OCI-LY1 (cell line): ENCODE measurements around the gene TRUB1.

Experiments used
- H2AFZ ChIP-seq: fragments of 200-600 bp; sonication (generic), shearing (Covaris generic); 2 replicates; pipeline ENCODE4 v1.6.0; 2014; ENCODE audit warnings: antibody characterized with exemption, mild to moderate bottlenecking, low read length
- H3F3A ChIP-seq: fragments of 200-600 bp; sonication (generic), shearing (Covaris generic); 2 replicates; pipeline ENCODE4 v1.6.0; 2014; ENCODE audit warnings: mild to moderate bottlenecking, antibody characterized with exemption, low read length, moderate library complexity; ENCODE audit not compliant: insufficient read depth
- H3K27ac ChIP-seq: fragments of 200-600 bp; sonication (generic); 2 replicates; pipeline ENCODE4 v1.5.1; 2014; ENCODE audit warnings: low read length, mixed run types, mild to moderate bottlenecking, low read depth; ENCODE audit not compliant: poor library complexity, severe bottlenecking
- H3K27me3 ChIP-seq: fragments of 200-600 bp; sonication (generic); 2 replicates; pipeline ENCODE4 v1.6.0; 2014; ENCODE audit warnings: antibody characterized with exemption, mild to moderate bottlenecking, low read length, moderate library complexity; ENCODE audit not compliant: insufficient read depth
- H3K36me3 ChIP-seq: fragments of 200-600 bp; sonication (generic); 2 replicates; pipeline ENCODE4 v1.6.1; 2014; ENCODE audit warnings: mild to moderate bottlenecking, antibody characterized with exemption, low read length, moderate library complexity, mixed read lengths; ENCODE audit not compliant: insufficient read depth
- H3K4me1 ChIP-seq: fragments of 200-600 bp; sonication (generic); 2 replicates; pipeline ENCODE4 v1.5.1; 2014; ENCODE audit warnings: mild to moderate bottlenecking, low read length, moderate library complexity; ENCODE audit not compliant: insufficient read depth, severe bottlenecking
- H3K4me2 ChIP-seq: fragments of 200-600 bp; sonication (generic), shearing (Covaris generic); 2 replicates; pipeline ENCODE4 v1.6.1; 2014; ENCODE audit warnings: low read length
- H3K4me3 ChIP-seq: fragments of 200-600 bp; sonication (generic); 2 replicates; pipeline ENCODE4 v1.5.1; 2014; ENCODE audit warnings: low read length, low read depth, mild to moderate bottlenecking, mixed read lengths; ENCODE audit not compliant: poor library complexity, severe bottlenecking
- H3K79me2 ChIP-seq: fragments of 200-600 bp; shearing (Covaris generic); 2 replicates; pipeline ENCODE4 v1.6.1; 2016; ENCODE audit warnings: mixed run types, low read length, mixed read lengths; ENCODE audit not compliant: insufficient read depth
- H3K9ac ChIP-seq: fragments of 200-600 bp; sonication (generic), shearing (Covaris generic); 2 replicates; pipeline ENCODE4 v1.6.1; 2014; ENCODE audit warnings: mild to moderate bottlenecking, low read length, mixed read lengths
- H3K9me2 ChIP-seq: fragments of 200-600 bp; sonication (generic), shearing (Covaris generic); 2 replicates; pipeline ENCODE4 v1.6.1; 2014; ENCODE audit warnings: low read depth, mild to moderate bottlenecking, low read length, mixed read lengths
- H3K9me3 ChIP-seq: fragments of 200-600 bp; shearing (Covaris generic); 2 replicates; pipeline ENCODE4 v1.6.1; 2014; ENCODE audit warnings: low read length, mixed read lengths
- H4K20me1 ChIP-seq: fragments of 200-600 bp; sonication (generic), shearing (Covaris generic); 2 replicates; pipeline ENCODE4 v1.6.0; 2016; ENCODE audit warnings: mild to moderate bottlenecking, low read length; ENCODE audit not compliant: insufficient read depth
- CTCF ChIP-seq: fragments of 200-600 bp; sonication (generic), shearing (Covaris generic); IDR thresholded peaks from 2 replicates; pipeline ENCODE4 v1.5.1; 2017; ENCODE audit warnings: mild to moderate bottlenecking, antibody characterized with exemption, low read length, moderate library complexity, mixed read lengths
- EZH2 ChIP-seq: fragments of 200-600 bp; sonication (generic), shearing (Covaris generic); IDR thresholded peaks from 2 replicates; pipeline ENCODE4 v1.8.0; 2017; ENCODE audit warnings: borderline replicate concordance, mixed run types, mild to moderate bottlenecking, antibody characterized with exemption, low read length, moderate library complexity, mixed read lengths

The TRUB1 gene

DNA sequence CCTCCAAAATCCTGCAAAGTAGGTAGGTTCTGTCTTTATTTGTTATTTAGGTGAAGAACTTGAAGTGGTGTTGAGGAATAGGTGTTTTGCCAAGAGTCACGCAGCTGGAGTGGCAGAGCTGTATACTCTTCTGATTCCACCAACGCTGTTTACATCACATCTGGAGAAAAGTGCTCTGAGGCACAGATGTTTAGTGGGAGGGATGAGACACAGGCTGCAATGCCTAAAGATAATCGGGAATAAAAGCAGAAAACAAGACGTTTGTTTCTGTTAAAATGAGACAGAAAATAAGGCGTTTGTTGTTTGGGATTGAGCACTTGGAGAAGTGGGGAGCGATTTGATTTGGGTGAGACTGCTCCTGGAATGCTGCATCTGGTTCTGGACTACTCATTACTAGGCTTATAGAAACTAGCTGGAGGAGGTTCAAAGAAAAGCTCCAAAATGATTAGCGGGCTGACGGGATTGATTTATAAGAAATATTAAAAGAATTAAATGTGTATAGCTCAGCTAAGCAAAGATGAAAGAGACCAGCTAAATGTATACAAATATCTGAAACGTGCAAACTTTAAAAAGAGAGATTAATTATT, 54.3 kb downstream of the TRUB1 start:
- no peaks in the 10 kb centered on the region; the same call in 1 of the 2 replicates for H3F3A ChIP-seq
- TF ChIP-seq CTCF (no peak), EZH2 (no peak)
- H3K4me2 ChIP-seq, result no peak overlapping the region
- no peaks in the 10 kb centered on the region for H3K9me2 ChIP-seq
- no peaks in the 10 kb centered on the region for H3K9me3 ChIP-seq
- H3K27ac ChIP-seq, result no peak overlapping the region
- no peak overlapping the region for H2AFZ ChIP-seq
- no peak overlapping the region for H3K4me3 ChIP-seq
- no peaks in the 10 kb centered on the region for H3K4me1 ChIP-seq
- no peaks in the 10 kb centered on the region for H4K20me1 ChIP-seq
- H3K27me3 ChIP-seq, result no peaks in the 10 kb centered on the region
- no peaks in the 10 kb centered on the region for H3K79me2 ChIP-seq
- H3K9ac ChIP-seq, result no peak overlapping the region
- H3K36me3 ChIP-seq, result no peaks in the 10 kb centered on the region

DNA sequence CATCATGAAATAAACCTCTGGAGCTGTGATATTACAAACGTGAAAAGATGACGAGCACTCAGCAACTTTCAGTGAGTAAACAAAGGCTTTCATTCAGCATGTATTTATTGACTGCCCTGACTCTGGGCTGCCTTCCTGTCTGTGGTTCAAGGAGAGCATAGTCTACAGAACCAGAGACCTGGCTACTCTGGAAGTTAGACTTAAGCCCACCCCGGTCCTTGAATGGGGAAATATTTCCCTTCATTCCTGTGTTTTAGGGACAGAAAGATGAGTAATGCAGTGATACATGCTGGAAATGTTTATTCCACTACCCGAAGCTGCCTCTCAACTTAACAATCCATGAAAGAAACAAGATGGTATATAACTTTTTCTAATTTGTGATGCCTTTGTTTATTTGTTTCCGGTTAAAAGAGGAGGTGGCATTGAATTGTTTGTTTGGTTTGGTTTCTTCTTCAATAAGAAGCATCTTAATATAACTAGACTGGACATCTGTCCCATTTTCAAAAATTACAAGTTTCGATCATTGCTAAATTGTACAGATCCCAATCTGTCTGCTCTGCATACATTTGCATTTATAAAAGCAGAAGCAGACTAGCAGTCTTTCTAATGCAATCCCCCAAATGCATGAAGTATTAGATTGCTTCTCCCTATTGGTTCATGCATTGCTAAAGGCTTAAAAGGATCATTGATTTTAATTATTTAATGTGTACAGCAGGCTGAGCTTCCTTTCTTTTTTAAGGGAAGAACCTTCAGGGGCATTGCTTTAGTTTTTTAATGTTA, 57.7 kb downstream of the TRUB1 start:
- TF ChIP-seq EZH2 (no peak), CTCF (no peak)
- no peak overlapping the region for H3K4me3 ChIP-seq
- H3K79me2 ChIP-seq, result no peaks in the 10 kb centered on the region
- H3K9me2 ChIP-seq, result no peaks in the 10 kb centered on the region
- H2AFZ ChIP-seq, result no peak overlapping the region
- no peaks in the 10 kb centered on the region for H3K9me3 ChIP-seq
- H3K4me1 ChIP-seq, result peaks cover 2% of the 10 kb centered on the region
- H3K36me3 ChIP-seq, result no peaks in the 10 kb centered on the region
- H3K9ac ChIP-seq, result no peak overlapping the region
- H3K4me2 ChIP-seq, result no peak overlapping the region
- no peak overlapping the region for H3K27ac ChIP-seq
- H4K20me1 ChIP-seq, result no peaks in the 10 kb centered on the region
- H3K27me3 ChIP-seq, result no peaks in the 10 kb centered on the region
- no peaks in the 10 kb centered on the region; the same call in 1 of the 2 replicates for H3F3A ChIP-seq

- Histone ChIP-seq H3K4me3 (no peak overlapping the region), H3K4me2 (no peak overlapping the region), H3K4me1 (peaks cover 11% of the 10 kb centered on the region), H3K9me2 (no peaks in the 10 kb centered on the region), H3K79me2 (no peaks in the 10 kb centered on the region), H3F3A (no peaks in the 10 kb centered on the region; the same call in 1 of the 2 replicates), H2AFZ (no peak overlapping the region), H3K27me3 (no peaks in the 10 kb centered on the region), H3K36me3 (no peaks in the 10 kb centered on the region), H3K9me3 (no peaks in the 10 kb centered on the region), H4K20me1 (no peaks in the 10 kb centered on the region), H3K27ac (no peak overlapping the region), H3K9ac (no peak overlapping the region)
- TF ChIP-seq EZH2 (no peak), CTCF (no peak)
These were observed 58.5 kb downstream of the TRUB1 start for GRCh38 chr10:114996542-114996941.
